Stimulated activated CD8-positive, alpha-beta memory T cell treated with anti-CD3 and anti-CD28 coated beads, Interleukin-4, amount 100 ng/mL, for 48 hours (primary cell): ENCODE data around the gene HTD2.

ENCODE experiments used
- DNase-seq: peaks from one replicate; pipeline ENCODE4 v3.0.0-alpha.2; 2020

Gene HTD2

DNA sequence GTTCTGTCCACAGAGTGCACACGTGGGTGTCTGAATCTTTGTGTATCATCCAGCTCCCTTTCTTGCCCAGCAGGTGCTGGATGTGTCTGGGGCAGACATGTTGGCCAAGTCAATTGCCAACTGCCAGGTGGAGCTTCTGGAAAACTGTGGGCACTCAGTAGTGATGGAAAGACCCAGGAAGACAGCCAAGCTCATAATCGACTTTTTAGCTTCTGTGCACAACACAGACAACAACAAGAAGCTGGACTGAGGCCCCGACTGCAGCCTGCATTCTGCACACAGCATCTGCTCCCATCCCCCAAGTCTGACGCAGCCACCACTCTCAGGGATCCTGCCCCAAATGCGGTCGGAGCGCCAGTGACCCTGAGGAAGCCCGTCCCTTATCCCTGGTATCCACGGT, 12.8 kb upstream of the HTD2 start:
- DNase-seq, result no peak

DNA sequence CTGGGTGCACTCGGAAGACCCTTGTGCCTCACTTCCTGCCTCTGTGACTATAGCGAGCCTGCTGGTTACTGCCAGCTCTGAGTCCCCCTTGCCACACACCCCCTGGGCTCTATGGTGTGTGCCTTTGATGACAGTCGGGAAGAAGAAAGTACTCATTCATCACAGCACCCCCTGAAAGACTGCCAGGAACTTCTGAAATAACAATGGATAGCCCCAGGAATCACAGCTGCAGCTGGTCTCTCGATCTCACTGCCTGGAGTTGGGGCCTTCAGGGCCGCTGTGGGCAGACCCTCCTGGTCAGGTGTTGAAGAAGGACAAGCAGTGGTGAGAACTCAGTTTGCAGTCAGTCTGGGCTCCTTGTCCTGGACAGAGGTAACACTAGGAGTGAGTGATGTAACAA, 10.1 kb upstream of the HTD2 start:
- no peak for DNase-seq

DNA sequence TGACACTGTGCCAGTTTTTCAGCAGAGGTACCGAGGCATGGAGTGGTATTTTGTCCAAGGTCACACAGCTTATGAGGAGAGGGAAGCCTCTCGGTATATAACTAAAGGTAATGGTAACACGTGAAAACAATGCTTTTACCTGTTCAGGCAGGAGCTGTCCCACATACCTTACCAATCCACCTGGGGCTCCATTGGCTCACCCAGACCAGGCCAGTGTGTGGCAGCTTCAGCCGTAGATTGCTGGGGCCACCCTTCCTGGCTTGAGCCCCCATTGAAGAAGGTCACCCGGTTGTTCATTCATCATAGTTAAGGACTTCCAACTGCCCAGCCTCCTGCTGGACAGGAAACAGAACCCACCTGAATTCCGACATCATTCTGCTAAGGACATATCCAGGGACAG, 9.5 kb upstream of the HTD2 start:
- DNase-seq, result no peak

DNA sequence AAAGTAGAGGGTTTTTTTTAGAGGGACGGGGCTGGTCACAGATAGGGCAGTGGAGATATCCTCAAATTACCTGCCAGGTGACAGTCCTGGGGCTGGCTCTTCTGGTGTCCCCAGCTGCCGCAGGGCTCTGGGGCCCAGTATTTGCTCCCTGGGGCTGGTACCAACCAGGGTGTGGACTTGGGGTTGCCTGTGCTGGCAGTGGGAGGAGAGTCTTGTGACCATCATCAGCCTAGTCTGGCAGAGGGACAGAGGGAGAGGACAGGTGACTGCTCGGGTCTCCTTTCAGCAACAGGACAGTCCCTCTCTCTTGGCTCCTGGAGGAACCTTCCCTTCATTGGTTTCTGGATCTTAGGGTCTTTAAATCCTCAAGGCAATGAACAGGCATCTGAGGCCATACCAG, 8.1 kb upstream of the HTD2 start:
- no peak for DNase-seq

DNA sequence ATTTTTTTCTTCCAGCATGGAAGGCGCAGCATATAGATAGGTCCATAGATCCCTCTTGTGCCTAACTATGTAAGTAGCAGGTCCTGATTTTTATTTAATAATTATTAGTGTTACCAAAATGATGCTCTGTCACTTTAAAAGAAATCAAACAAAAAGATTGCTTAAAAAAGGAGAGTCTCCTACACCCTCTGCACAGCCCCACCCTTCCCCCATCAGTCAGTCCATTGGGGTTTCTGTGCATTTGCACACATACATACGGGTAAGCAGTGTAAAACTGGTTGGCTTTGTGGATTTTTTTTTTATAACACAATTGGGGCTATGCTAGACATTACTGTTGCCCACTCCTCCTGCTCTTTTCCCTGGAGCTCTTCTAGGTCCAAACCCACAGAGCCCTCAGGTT, 7.2 kb upstream of the HTD2 start:
- no peak for DNase-seq

DNA sequence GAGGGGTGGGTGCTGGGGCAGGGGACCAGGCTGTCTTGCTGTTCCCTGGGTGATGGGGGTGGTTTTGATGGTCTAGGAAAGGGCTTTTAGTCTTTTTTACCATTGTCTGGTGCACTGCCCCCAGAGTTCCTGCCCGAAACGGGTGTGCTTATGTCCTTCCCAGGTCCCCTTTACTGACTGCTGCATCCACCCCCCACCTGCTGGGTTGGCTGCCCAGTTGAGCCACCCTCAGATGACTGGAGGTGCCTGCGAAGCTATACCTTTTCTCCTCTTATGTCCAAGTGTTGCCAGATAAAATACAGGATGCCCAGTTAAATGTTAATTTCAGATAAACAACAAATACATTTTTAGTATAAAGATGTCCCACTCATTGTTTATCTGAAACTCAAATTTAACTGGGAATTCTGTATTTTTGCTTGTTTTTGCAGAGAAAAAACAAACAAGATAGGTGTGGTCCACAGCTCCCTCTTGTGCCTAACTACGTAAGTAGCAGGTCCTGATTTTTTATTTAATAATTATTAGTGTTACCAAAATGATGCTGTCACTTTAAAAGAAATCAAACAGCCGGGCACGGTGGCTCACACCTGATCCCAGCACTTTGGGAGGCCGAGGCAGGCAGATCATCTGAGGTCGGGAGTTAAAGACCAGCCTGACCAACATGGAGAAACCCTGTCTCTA, 6.3 kb upstream of the HTD2 start:
- no peak for DNase-seq

DNA sequence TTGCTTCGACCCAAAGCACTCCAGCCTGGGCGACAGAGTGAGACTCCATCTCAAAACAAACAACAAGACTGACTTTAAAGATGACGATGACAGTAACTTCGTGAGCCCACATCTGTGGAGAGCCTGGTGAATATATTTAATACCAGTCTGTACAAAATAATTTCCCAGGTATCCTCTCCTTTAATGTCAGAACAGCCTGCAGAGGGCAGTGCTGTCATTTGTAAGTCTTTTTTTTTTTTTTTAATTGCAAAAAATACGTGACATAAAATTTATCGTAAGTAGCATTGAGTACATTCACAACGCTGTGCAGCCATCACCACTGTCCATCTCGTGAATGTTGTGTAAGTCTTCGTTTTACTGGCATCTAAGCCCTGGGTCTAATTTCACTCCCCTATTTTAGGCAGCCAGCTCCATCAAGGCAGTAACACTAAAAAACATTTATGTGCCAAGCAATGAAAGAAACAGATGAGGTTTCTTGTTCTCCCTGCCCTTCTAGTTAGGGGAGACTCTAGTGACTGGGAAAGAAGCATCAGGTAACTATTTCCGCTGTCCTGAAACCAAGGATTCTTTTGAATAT, 1.4 kb downstream of the HTD2 start:
- no peak for DNase-seq

DNA sequence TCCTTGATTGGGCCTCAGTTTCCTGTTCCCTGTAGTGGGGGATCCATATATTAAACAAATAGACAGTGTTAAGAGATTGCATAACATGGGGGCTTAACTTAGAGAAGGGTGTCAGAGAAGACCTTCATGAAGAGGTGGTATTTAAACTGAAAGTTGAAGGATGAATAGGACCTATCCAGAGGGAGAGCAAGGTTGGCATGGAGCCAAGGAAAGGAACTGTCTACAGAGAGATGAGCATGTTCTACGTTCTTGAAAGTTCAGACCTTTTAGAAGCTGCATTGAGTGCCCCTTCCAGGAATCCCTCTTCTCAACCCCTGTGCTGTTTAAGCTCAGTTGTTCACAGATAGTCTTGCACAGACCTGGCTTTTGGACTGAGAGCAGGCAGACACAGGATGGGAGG, 2.4 kb downstream of the HTD2 start:
- DNase-seq, result no peak

DNA sequence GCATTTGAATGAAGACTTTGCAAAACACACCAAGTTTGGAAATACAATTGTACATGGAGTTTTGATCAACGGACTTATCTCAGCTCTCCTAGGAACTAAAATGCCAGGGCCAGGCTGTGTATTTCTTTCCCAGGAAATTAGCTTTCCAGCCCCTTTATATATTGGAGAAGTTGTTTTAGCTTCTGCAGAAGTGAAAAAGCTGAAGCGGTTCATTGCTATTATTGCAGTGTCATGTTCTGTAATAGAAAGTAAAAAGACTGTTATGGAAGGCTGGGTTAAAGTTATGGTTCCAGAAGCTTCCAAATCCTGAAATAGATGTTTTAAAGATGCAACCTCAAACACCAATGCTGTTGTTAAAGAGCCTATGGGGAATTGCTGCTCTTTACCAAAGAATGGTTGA, 11.5 kb downstream of the HTD2 start:
- DNase-seq, result no peak

DNA sequence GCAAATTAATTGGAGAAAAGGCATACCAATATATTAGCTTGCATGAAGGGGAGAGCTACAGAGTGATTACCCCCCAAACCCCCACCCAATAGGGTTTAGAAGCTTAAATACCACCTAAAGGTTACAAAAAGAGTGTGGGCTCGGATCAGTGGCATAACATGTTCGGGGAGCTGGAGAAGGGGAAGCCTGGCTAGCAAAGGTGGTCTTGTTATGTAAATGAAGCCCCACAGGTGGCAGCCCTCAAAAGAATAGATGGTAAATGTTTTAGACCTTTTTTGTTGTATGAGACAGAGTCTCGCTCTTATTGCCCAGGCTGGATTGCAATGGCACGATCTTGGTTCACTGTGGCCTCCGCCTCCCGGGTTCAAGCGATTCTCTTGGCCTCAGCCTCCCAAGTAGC, 15.5 kb downstream of the HTD2 start:
- no peak for DNase-seq

DNA sequence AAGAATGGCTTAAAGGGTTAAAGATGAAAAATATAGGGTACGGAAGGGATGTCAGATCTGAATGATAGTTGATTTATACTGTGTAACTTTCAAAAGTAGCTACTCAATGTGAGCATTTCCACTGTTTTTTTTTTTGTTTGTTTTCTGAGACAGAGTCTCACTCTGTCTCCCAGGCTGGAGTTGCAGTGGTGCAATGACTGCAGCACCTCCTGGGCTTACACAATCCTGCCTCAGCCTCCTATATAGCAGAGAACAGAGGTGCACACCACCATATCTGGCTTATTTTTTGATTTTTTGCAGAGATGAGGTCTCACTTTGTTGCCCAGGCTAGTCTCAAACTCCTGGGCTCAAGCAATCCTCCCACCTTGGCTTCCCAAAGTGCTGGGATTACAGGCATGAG, 16.5 kb downstream of the HTD2 start:
- DNase-seq, result no peak

DNA sequence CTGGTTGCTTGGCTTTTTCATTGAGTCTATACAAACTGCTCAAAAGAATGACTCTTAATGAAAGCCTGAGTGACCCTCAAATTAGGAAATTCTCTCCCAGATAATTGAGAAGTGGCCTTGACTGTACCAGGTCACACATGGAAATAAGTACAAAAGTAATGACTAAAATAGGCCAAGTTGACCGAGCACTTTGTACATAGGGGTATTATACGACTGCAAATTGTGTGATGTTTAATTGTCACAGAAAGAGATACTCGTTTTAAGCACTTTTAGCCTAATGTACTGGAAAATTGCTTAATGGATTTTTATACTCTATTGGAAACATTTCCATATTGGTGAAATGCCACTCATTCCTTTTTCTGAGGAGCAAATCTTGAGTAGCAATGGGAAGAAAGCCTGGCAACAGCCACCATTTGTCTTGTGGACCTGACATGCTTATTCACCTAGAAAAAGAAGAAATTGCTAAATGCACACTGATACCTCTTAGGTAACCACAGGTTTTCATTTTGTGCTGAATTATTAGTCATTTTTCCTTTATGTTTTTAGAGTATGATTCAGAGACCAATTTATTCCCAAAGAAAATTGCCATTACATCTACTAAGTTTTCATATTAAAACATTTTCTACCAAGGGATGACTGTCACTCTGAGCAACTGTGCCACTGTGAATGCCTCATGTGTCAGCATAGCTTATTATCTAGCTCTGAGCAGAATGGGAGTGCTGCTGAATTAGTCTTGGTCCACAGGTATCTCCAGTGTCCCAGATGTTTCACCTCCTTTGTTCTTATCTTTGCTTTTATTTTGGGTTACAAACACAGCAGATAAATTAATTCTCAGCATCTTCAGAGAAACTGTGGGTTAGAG, 17.4 kb downstream of the HTD2 start:
- DNase-seq, result no peak

DNA sequence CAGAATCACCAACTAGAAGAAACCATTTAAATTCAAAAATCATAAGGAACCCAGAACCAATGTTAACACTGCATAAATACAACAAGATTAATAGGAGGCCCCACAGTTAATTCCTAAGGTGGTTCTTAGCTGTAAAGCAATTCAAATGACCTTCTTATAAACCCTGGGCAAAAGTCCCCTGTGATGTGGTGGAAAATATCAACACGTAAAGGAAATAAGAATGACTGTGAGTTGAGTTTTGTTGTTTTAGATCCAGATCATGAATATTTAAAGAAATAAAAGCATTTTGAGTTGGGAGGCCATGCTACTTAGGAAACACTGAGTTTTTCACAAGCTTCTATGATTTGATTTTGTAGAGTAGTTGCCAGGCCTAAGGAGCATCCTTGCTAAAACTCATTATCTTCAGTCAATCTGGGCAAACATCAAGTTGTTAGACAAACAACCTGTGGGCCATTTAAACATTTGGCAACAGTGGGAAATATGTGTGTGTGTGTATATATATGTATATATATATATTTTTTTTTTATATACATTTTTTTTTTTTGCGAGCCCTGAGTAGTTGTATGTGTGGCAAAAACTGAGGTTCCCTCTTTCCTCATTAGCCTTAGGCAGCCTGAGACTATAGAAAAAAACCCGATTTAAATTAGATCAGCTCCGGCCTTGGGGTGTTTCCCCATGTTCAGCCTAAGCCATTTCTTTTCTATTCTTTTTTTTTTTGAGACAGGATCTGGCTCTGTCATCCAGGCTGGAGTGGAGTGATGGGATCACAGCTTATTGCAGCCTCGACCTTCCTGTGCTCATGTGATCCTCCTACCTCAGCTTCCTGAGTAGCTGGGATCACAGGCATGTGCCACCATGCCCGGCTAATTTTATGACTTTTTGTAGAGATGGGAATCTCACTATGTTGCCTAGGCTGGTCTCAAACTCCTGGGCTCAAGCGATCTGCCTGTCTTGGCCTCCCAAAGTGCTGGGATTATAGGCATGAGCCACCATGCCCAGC, 18.4 kb downstream of the HTD2 start:
- no peak for DNase-seq

DNA sequence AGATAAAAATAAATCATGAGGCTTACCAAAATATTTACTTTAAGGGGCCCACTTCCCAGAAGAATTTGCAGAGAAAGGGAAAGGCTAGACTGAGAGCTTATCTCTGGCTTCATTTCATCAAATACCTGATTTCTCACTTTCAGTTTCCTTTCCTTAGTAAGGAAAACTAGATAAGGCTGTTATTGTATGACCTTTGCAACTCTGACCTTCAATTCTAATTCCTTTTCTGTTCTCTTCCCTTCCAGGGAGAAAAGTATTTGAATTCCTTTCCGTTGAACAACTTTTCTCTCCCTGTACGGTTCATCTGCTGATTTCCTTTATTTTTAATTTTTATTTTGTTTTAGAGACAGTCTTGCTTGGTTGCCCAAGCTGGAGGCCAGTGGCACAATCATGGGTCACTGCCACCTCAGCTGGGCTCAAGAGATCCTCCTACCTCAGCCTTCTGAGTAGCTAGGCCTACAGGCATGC, 19.2 kb downstream of the HTD2 start:
- no peak for DNase-seq

DNA sequence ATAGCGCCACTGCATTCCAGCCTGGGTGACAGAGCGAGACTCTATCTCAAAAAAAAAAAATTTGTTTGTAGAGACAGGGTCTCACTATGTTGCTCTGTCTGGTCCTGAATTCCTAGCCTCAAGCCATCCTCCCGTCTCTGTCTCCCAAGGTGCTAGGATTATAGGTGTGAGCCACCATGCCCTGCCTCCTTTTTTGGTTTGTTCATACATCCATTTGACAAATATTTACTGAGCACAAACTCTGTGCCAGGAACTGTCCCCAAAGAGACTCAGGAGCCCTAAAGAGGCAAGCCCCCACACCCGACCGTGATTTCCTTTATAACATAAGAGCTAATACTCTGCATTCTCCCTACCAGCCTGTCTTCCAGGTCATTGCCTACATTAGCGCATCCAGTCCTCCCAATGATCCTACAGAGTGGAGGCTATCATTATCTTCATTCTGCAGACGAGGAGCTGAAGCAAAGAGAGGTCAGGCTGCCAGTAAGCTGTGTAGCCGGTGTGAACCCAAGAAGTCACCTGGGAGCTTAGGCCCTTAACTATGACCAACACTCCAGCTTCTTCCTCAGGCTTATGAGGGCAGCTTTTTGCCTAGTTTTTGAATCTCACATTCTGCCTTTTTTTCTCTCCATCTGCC, 20.1 kb downstream of the HTD2 start:
- DNase-seq, result no peak

DNA sequence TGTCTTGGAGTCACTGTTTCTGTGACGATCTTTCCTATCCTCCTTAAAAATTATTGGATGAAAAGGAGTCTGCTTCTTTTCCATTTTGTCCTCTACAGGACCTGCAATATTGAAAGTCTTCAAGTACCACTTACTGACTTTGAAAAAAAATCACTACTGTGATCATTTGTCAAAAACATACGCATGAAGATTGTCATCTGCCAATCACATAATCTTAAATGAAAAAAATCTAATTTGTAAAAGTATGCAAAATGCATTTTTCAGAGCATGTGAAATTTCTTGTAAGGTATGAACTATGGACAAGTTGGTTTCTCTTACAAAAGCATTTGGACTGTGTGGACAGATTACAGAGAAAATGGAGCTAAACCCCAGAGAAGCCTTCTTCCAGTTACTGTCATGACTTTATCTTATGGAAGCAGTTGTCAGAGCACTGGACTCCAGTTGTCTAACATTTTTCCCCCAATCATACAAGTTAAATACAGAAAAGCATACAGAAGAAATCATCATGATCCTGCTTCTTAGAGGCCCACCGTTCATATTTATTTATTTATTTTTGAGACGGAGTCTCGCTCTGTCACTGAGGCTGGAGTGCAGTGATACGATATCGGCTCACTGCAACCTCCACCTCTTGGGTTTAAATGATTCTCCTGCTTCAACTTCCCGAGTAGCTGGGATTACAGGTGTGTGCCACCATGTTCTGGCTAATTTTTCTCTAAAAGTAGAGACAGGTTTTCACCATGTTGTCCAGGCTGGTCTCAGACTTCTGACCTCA, 23.0 kb downstream of the HTD2 start:
- no peak for DNase-seq

DNA sequence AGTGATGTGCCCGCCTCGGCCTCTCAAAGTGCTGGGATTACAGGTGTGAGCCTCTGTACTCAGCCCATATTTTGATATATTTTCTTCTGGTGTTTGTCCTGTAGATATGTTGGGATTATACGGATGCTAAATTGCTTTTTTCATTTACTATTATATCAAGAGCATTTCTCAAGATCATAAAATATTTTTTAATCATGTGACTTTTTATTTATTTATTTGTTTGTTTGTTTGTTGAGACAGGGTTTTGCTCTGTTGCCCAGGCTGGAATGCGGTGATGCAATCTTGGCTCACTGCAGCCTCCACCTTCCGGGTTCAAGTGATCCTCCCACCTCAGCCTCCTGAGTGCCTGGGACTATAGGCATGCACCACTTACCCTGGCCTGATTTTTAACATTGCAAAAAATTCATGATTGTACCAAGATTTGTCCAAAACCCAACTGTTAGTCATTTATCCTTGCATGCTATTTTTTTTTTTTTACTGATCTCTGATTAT, 23.6 kb downstream of the HTD2 start:
- DNase-seq, result no peak

DNA sequence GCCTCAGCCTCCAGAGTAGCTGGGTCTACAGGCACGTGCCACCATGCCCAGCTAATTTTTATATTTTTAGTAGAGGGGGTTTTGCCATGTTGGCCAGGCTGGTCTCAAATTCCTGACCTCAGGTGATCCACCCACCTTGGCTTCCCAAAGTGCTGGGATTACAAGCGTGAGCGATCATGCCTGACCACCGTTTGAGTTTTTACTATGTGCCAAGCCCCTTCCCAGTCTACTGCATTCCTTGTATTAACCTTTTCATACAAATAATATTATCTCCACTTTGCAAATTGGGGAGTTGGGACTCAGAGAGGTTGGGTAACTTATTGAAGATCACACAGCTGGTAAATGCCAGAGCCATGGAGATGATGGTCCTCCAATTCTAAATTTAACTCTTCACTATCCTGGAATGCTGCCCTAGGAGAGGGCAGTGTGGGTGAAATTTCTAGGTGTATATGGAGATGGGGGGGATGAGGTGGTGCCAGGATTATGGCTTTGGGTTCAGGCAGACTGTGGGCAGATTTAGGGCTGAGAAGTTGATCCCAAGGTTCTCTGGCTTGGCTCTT, 25.4 kb downstream of the HTD2 start:
- DNase-seq, result no peak

DNA sequence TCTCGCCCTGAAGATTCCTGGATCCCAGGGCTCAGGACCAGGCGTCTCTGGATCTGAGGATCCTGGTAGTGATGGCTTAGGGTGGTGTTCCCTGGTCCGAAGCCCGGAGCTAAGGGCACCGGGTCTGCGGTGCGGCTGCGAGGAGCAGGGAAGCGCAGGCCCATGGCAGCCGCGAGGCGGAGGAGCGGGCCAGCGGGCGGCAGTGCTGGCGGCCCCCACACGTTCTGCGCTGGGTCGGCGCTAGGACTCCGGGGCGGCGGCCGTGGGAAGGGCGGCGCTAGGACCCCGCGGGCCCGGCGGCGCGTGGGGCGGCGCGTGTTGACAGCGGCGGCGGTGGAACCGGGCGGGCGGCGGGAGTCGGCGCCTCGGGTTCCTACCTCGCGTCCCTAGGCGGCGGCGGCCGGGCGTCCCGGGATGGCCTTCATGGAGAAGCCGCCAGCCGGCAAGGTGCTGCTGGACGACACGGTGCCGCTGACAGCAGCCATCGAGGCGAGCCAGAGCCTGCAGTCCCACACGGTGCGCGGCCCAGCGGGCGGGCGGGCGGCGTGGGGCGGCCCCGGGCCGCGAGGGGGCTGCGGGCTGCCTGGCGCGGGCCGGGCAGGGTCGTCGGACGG, 26.4 kb downstream of the HTD2 start, which contains the start of gene PXK:
Gene PXK, plus strand, starts transcription at position 318 of the 614 bp plus-strand sequence. Its CDS starts 97 bp downstream, at position 415.
- DNase-seq, result peak; percentile 84
